ENCODE data around the gene CAB39. TPM values are rescaled to one million over a fixed set of nuclear protein-coding genes. Genes with fewer than 3 reads are reported as not detected.

CAB39 gene
- total RNA-seq, 1 donor from 2014 or later = 73.8 TPM

GRCh38 chr2:230757476-230757875, 44.8 kb downstream of the CAB39 start:
- DNase-seq (ENCODE audit: low spot score) = no peak

DNA sequence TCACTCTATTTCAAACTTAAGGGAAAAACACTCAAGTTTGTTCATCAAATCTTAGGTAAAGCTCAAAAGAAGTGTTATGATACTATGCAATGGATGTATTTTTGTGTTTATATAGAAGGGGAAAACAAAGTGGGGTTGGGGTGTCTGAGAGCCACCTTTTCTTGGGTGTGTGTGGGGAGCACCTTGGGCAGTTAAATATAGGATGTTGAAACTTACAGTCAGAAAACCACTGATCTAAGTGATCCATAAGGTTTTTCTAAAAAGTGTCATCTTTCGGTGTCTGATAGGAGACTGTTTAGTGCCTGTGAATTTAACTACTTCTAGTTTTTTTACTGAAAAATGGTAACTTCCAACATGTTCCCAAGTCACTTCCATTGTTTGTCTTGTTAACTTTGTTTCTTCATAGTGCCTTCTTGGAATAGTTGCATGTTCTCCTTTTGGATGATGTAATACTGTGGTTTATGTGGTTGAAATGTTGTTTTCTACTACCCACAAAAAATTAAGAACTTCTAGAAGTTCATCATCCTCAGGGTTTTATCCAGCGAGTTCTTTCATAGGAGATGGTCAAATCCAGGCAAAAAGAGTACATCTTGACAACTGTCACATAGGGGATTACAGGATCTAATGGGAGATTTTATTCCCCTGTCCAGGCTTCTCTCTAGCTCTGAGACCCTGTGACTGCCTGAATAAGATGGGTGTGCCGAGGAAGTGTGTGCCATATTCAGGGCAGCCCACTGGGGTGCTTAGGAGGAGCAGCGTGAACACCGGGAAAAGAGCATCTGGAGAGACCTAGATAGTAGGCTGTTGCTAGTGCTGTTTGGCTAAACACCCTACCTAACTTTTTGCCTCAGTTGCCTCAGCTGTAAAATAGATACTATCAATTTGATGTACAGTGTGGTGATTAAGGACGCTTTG, 46.2 kb downstream of the CAB39 start:
- DNase-seq (ENCODE audit: low spot score) = no peak

GRCh38 chr2:230759481-230760167, 47.0 kb downstream of the CAB39 start:
- no peak for DNase-seq (ENCODE audit: low spot score)

DNA sequence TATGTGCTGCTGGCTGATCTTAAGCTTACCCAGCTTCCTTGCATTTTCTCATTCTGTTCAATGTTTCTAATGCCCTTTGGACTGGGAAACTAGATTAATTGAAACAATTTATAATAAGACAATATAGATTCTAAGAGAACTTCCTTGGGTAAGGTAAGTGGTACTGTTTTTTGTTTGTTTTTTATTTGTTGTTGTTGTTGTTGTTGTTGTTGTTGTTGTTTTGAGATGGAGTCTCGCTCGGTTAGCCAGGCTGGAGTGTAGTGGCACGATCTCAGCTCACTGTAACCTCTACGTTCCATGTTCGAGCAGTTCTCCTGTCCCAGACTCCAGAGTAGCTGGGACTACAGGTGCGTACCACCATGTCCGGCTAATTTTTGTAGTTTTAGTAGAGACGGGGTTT, 49.1 kb downstream of the CAB39 start:
- DNase-seq (ENCODE audit: low spot score) = no peak

GRCh38 chr2:230762317-230762896, 49.8 kb downstream of the CAB39 start:
- DNase-seq (ENCODE audit: low spot score) = no peak

DNA sequence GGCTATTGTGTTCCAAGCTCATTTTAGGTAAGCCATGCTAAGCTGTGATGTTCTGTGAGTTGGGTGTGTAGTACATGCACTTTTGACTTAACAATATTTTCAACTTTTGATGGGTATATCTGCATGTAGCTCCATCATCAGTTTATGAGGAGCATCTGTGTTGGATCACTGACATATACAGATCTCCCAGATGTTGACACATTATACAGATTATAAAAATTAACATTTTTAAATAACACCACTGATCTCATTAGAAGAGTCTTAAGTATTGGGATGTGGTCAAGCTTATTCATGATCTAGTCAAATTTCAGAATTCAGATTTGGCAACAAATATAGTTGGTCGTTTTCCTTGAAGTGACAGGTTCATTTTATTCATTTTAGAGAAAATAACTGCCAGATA, 51.7 kb downstream of the CAB39 start:
- no peak for DNase-seq (ENCODE audit: low spot score)

DNA sequence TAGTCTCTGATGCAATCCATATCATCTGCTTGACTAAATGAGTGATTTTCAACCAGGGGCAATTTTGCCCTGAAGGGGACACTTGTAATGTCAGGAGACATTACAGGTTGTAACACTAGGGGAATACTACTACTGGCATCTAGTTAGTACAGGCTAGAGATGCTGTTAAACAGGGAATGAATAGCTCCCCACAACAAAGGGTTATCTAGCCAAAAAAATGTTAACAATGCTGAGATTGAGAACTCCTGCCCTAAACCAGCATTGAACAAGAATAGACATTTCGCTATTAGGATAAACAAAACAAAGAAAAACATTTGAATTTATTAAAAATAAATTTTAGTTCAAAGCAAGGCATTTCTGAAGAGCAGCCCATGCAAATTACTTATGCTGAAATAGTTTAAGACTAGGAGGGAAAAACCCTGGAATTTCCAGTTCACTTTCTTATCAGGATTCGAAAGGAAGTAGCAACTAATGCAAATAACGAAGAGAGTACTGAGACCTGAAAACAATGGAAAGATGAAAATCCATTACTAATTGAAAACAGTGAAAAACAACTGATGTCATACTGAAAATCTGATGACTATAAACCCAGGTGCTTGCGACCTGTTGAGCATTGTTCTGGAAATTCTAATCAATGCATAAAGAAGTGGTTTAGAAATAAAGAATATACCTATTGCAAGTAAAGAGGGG, 53.1 kb downstream of the CAB39 start:
- no peak for DNase-seq (ENCODE audit: low spot score)

DNA sequence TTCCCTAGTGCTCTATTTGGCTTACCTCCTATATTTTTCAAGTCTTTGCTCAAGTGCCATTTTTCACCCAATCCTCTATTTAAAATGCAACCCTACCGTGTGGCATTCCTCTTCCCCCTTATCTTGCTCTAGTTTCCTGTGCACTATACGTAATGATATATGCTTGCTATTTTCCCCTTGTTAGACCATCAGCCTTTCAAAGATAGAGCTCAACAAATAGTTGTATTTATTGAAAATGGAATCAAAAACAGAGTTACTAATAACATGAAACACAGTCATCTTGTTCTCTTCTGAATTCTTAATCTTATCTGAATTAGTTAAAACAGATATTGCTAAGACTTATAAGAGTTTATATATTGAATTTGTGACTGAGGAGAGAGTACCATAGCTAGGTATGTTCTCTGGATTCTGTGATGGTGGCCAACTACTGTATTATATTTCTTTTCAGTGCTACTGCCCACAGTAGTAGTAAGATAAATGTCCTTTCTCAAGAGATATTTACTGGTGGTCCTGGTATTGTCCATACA, 55.3 kb downstream of the CAB39 start:
- DNase-seq (ENCODE audit: low spot score) = no peak

DNA sequence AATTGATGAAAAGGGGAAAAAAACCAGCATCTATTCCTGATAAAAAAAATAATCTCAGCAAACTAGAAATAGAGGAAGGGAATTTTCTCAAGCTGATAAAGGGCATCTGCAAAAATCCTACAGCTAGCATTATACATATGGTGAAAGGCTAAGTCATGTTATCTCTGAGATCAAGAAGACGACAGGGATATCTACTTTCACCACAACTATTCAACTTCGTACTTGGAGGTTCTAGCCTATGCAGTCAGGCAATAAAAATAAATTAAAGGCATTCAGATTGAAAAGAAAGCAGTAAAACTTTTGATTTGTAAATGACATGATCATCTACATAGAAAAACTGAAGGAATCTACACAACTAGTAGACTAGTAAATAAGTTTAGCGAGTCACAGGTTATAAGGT, 58.2 kb downstream of the CAB39 start:
- no peak for DNase-seq (ENCODE audit: low spot score)

GRCh38 chr2:230772156-230772555, 59.5 kb downstream of the CAB39 start:
- DNase-seq (ENCODE audit: low spot score) = no peak

DNA sequence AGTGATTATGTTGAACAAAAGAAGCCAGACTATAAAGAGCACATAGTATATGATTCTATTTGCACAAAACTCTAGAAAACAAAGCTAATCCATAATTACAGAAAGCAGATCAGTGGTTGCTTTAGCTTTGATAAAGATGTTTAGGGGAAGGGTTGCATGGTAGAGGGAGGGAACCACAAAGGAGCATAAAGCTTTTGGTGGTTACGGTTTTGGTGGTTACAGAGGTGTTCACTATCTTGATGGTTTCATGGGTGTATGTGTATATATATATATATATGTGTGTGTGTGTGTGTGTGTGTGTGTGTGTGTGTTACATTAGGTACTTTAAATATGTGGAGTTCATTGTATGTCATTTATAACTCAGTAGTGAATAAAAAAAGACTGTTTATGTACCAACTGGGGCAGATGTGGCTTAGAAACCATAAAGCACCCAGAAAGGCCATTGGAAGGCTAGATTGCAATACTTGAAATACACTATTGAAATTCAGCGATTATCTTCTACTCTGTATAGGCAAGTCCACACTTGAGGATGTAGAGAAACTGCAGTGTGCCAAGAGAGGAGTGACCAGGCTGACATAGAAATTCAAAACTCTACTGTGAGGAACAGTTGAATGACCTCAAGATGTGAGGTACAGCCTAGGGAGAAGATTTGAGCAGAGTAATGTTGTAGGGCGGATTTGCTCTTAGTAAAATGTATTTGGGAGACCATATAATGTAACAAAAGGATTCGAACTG, 60.6 kb downstream of the CAB39 start:
- no peak for DNase-seq (ENCODE audit: low spot score)

- no peak for DNase-seq (ENCODE audit: low spot score)
These were observed 61.8 kb downstream of the CAB39 start for GRCh38 chr2:230774348-230774951.

DNA sequence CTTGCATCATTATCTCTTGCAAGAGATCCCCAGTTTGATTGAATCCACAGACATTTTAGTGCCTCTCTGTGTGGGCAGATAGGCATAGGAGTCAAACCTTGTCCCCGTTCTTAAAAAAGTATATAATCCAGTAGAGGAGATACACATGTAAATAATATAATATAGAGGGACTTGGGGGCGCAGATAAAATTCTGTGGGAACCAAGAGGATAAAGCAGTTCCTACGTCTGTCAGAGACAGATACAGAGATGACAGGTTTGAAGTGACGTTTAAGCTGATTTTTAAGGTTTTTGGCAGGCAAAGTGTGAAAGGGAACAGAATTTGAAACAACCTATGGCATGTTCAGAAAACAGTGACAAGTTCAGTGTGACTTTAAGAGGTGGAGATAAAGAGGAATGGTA, 63.1 kb downstream of the CAB39 start:
- no peak for DNase-seq (ENCODE audit: low spot score)

GRCh38 chr2:230777721-230778120, 65.1 kb downstream of the CAB39 start:
- no peak for DNase-seq (ENCODE audit: low spot score)

DNA sequence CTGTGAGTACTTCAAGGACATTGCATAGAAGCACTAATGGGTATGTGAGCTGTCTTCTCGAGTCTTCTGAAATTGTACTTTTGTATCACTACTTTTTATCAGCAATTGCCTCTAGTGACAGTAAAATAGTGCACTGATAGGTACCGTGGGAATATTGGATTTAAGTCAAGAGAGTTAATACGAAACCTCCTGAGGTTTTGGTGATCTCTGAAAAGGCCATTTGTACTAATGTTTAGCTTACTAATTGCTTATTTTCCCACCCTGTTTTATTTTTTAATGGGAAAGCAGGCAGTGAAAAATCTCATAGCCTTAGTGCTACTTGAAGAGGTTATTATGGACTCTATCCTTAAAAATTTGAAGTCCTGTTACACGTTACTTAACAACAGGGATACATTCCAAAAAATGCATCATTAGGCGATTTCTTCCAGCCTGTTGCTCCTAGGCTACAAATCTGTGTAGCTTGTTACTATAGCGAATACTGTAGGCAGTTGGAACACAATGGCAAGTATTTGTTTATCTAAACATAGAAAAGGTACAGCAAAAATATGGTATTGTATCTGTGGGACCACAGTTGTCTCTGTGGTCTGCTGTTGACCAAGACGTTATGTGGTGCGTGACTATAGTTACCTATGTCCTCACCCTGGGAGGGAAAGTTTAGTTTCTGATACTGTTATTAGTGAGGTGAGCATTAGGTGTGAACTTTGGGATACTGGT, 65.9 kb downstream of the CAB39 start:
- DNase-seq (ENCODE audit: low spot score) = no peak

DNA sequence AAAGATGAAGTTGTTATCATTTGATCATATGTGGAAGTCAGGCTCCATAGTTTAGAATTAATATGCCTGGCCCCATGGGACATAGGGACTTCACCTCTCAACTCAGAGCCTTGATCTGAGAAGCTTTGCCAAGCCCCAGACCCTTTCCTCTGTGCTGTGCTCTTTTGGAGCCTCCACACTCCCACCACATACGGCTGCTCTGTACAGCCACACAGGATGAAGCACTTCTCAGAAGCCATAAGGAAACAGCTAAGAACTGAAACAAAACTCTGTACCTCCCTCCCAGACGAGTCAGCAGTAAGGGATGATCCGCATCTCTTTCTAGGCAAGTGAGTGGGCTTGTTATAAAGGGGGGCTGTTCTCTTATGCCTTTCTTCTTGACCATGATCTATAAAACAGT, 66.5 kb downstream of the CAB39 start:
- DNase-seq (ENCODE audit: low spot score) = no peak

DNA sequence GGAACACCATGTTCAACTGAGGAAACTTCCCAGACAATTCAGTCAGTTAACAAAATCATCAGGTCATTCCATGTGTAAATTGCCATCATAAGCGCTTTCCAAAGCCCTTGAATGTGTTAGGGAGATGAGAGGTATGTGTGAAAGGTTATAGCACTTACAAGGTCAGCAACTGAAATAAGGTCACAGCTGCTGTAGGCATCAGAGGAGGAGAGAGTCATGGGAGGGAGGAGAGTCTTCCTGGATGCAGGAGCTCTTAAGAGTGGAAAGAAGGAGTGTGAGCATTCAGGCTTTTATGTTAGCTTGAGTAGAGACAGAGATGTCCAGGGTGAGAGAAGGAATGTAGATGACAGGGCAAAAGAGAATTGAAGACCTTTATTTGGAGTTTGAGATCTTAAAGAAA, 67.0 kb downstream of the CAB39 start:
- DNase-seq (ENCODE audit: low spot score) = no peak

DNA sequence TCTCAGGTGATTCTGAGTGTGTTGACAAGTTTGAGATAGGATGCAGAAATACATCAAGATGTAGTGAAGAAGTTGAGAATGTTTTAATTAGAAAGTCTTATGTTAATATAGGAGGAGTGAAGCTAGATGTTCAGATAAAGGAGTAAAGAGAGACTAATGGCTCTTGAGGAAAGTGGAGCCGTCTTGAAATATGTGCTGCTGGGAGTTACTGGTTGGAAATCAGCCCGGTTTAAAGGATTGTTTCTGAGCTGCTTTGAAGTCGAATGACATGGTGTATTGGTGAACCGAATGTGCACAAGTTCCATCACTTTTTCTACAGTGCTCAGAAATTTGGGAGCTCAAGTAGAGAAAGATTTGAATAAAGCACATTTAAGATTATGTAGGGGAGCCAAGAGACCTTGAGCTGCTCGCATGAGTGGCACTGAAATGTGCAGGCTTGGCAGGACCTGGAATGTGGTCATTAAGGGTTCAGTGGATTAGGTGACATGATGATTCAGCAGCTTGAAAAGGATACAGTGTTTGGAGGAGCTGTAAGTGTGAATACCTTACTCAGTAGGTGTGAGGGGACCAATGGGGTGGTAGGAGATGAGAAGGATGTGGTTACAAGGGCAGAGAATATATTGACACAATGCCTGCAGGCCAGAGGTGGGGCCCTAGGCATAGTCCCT, 68.6 kb downstream of the CAB39 start:
- no peak for DNase-seq (ENCODE audit: low spot score)

- DNase-seq (ENCODE audit: low spot score) = no peak
These were observed 70.5 kb downstream of the CAB39 start for GRCh38 chr2:230783101-230783500.

DNA sequence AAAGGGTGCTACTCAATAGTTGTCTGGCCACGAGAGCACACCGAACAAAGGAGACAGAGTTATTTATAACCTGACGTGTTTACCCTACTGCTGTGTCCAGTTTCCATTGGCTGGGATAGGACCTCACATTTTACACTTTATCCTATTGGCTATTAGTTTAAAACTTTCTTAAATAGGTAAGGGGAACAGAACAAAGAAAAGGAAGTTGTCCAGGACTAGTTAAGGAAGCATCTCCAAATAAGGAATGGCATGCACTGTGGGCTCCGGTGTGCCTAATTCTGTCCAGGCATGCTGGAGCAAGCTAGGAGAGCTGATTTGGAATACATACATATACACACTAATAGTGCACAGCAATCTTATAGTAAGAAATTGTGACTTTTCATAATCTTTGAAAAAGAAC, 72.2 kb downstream of the CAB39 start:
- no peak for DNase-seq (ENCODE audit: low spot score)

All from mucosa of gallbladder (tissue), 1 donor.